ENCODE measurements around the gene FAM107B.

FAM107B gene

DNA sequence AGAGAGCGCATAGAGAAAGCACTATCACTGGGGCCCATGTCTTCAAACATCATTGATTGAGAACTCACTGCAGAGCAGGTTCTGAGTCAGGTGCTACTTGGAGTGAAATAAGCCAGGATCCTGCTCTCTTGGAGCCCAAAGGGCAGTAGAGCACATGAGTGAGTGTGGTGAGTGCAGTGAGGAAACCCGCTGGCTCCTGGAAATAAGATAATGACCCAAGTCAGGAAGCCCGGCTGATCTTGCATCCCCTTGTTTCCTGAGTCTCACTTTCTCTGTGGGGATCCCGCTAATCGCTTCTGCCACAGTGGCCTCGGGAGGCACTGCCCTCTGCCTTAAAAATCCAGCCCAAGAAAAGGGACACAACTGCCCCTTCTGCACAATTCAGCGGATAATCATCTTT lies 7.1 kb upstream of the FAM107B start:
- no peak for ATAC-seq
- TF ChIP-seq PPARA (CRISPR knock-in tag; IDR thresholded peaks at IDR 0.05; ENCODE audit: borderline replicate concordance) (no peak), ZC3H10 (CRISPR knock-in tag; IDR thresholded peaks at IDR 0.05) (no peak), RARB (CRISPR knock-in tag; IDR thresholded peaks at IDR 0.05) (no peak), ESRRG (CRISPR knock-in tag; IDR thresholded peaks at IDR 0.05) (no peak), BACH2 (CRISPR knock-in tag; IDR thresholded peaks at IDR 0.05; ENCODE audit: borderline replicate concordance) (no peak), ZFP3 (CRISPR knock-in tag; IDR thresholded peaks at IDR 0.05) (no peak), ISL1 (CRISPR knock-in tag; IDR thresholded peaks at IDR 0.05) (no peak), TOX (CRISPR knock-in tag; IDR thresholded peaks at IDR 0.05; ENCODE audit: borderline replicate concordance) (no peak), GLIS3 (CRISPR knock-in tag; IDR thresholded peaks at IDR 0.05) (no peak), CSDC2 (CRISPR knock-in tag; IDR thresholded peaks at IDR 0.05) (no peak), ARNTL (CRISPR knock-in tag; IDR thresholded peaks at IDR 0.05; ENCODE audit: borderline replicate concordance, low read depth) (no peak), ZNF565 (CRISPR knock-in tag; conservative IDR thresholded peaks at IDR 0.05; ENCODE audit: low read depth) (no peak), ZNF70 (CRISPR knock-in tag; IDR thresholded peaks at IDR 0.05) (no peak), OSR1 (CRISPR knock-in tag; IDR thresholded peaks at IDR 0.05) (no peak)
- TF ChIP-seq, protein P1, sequence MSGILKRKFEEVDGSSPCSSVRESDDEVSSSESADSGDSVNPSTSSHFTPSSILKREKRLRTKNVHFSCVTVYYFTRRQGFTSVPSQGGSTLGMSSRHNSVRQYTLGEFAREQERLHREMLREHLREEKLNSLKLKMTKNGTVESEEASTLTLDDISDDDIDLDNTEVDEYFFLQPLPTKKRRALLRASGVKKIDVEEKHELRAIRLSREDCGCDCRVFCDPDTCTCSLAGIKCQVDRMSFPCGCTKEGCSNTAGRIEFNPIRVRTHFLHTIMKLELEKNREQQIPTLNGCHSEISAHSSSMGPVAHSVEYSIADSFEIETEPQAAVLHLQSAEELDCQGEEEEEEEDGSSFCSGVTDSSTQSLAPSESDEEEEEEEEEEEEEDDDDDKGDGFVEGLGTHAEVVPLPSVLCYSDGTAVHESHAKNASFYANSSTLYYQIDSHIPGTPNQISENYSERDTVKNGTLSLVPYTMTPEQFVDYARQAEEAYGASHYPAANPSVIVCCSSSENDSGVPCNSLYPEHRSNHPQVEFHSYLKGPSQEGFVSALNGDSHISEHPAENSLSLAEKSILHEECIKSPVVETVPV (CRISPR knock-in tag; IDR thresholded peaks at IDR 0.05): no peak
- TF ChIP-seq, protein P2, sequence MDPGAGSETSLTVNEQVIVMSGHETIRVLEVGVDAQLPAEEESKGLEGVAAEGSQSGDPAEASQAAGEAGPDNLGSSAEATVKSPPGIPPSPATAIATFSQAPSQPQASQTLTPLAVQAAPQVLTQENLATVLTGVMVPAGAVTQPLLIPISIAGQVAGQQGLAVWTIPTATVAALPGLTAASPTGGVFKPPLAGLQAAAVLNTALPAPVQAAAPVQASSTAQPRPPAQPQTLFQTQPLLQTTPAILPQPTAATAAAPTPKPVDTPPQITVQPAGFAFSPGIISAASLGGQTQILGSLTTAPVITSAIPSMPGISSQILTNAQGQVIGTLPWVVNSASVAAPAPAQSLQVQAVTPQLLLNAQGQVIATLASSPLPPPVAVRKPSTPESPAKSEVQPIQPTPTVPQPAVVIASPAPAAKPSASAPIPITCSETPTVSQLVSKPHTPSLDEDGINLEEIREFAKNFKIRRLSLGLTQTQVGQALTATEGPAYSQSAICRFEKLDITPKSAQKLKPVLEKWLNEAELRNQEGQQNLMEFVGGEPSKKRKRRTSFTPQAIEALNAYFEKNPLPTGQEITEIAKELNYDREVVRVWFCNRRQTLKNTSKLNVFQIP (CRISPR knock-in tag; IDR thresholded peaks at IDR 0.05; ENCODE audit: borderline replicate concordance, low read depth): no peak
- TF ChIP-seq, protein P3, sequence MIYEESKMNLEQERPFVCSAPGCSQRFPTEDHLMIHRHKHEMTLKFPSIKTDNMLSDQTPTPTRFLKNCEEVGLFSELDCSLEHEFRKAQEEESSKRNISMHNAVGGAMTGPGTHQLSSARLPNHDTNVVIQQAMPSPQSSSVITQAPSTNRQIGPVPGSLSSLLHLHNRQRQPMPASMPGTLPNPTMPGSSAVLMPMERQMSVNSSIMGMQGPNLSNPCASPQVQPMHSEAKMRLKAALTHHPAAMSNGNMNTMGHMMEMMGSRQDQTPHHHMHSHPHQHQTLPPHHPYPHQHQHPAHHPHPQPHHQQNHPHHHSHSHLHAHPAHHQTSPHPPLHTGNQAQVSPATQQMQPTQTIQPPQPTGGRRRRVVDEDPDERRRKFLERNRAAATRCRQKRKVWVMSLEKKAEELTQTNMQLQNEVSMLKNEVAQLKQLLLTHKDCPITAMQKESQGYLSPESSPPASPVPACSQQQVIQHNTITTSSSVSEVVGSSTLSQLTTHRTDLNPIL (CRISPR knock-in tag; IDR thresholded peaks at IDR 0.05; ENCODE audit: low read depth): no peak
- TF ChIP-seq, protein P4, sequence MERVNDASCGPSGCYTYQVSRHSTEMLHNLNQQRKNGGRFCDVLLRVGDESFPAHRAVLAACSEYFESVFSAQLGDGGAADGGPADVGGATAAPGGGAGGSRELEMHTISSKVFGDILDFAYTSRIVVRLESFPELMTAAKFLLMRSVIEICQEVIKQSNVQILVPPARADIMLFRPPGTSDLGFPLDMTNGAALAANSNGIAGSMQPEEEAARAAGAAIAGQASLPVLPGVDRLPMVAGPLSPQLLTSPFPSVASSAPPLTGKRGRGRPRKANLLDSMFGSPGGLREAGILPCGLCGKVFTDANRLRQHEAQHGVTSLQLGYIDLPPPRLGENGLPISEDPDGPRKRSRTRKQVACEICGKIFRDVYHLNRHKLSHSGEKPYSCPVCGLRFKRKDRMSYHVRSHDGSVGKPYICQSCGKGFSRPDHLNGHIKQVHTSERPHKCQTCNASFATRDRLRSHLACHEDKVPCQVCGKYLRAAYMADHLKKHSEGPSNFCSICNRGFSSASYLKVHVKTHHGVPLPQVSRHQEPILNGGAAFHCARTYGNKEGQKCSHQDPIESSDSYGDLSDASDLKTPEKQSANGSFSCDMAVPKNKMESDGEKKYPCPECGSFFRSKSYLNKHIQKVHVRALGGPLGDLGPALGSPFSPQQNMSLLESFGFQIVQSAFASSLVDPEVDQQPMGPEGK (CRISPR knock-in tag; IDR thresholded peaks at IDR 0.05; ENCODE audit: borderline replicate concordance): no peak
- TF ChIP-seq, protein P5, sequence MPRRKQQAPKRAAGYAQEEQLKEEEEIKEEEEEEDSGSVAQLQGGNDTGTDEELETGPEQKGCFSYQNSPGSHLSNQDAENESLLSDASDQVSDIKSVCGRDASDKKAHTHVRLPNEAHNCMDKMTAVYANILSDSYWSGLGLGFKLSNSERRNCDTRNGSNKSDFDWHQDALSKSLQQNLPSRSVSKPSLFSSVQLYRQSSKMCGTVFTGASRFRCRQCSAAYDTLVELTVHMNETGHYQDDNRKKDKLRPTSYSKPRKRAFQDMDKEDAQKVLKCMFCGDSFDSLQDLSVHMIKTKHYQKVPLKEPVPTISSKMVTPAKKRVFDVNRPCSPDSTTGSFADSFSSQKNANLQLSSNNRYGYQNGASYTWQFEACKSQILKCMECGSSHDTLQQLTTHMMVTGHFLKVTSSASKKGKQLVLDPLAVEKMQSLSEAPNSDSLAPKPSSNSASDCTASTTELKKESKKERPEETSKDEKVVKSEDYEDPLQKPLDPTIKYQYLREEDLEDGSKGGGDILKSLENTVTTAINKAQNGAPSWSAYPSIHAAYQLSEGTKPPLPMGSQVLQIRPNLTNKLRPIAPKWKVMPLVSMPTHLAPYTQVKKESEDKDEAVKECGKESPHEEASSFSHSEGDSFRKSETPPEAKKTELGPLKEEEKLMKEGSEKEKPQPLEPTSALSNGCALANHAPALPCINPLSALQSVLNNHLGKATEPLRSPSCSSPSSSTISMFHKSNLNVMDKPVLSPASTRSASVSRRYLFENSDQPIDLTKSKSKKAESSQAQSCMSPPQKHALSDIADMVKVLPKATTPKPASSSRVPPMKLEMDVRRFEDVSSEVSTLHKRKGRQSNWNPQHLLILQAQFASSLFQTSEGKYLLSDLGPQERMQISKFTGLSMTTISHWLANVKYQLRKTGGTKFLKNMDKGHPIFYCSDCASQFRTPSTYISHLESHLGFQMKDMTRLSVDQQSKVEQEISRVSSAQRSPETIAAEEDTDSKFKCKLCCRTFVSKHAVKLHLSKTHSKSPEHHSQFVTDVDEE (CRISPR knock-in tag; IDR thresholded peaks at IDR 0.05): no peak

DNA sequence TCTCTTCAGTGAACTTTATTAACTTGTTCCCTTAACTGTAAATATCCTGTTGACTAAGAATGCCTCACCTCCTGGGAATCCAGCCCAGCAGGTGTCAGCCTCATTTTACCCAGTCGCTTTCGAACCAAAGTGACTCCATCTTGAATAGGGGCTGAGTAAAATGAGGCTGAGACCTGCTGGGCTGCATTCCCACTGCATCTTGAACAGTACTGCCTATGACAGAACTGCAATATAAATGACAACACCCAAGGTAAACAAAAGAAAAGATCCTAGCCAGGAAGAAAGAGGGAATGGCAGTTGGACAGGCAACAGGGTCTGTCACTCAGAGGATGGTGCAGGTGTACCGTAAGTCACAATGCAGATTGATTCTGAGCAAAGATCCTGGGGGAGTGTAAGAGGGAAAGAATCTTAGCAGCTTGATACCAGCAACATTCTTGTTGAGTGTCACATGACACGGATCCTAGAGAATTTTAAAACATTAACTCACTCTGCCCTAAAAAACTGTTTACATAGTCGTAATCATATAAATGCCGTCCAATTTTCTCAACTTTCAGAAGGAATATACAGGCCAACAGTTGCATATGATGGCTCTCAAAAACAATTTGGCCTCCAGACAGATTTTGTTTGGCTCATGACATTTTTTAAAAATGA lies 4.4 kb upstream of the FAM107B start:
- TF ChIP-seq ISL1 (CRISPR knock-in tag; IDR thresholded peaks at IDR 0.05): no peak
- TF ChIP-seq, protein P4 (CRISPR knock-in tag; IDR thresholded peaks at IDR 0.05; ENCODE audit: borderline replicate concordance): no peak
- TF ChIP-seq ZFP3 (CRISPR knock-in tag; IDR thresholded peaks at IDR 0.05): no peak
- no peak for TF ChIP-seq CSDC2 (CRISPR knock-in tag; IDR thresholded peaks at IDR 0.05)
- TF ChIP-seq ZC3H10 (CRISPR knock-in tag; IDR thresholded peaks at IDR 0.05): no peak
- no peak for TF ChIP-seq OSR1 (CRISPR knock-in tag; IDR thresholded peaks at IDR 0.05)
- no peak for TF ChIP-seq ESRRG (CRISPR knock-in tag; IDR thresholded peaks at IDR 0.05)
- no peak for TF ChIP-seq ZNF70 (CRISPR knock-in tag; IDR thresholded peaks at IDR 0.05)
- TF ChIP-seq ZFP30 (CRISPR knock-in tag; IDR thresholded peaks at IDR 0.05): no peak
- ATAC-seq: no peak

All from SK-N-SH treated with all-trans-retinoic acid at 6 μM for 48 hours (cell line).